ENCODE measurements around the gene OR4X1.

GRCh38 chr11:48248902-48249301 lies 14.8 kb upstream of the OR4X1 start:
- TF ChIP-seq CTCF (IDR thresholded peaks at IDR 0.05; ENCODE audit: low read depth, low read length, missing input control) (no peak), EGR1 (IDR thresholded peaks at IDR 0.05; ENCODE audit: low read depth in 2 of 2) (no peak), SP1 (IDR thresholded peaks at IDR 0.05) (no peak), MAX (IDR thresholded peaks at IDR 0.05) (no peak), TAF1 (conservative IDR thresholded peaks at IDR 0.05) (no peak)
